Endodermal cell (in vitro differentiated cells): ENCODE measurements around the gene DPP3. TPM values are rescaled to one million over a fixed set of nuclear protein-coding genes. Genes with fewer than 3 reads are reported as not detected.
"Not testable (repeated sequence)": the region's sequence is repeated elsewhere in the genome, so short reads cannot be mapped to it uniquely, and the experiment has no call there.

ENCODE experiments used
- DNase-seq: peaks from one replicate; pipeline ENCODE4 v3.0.0-alpha.2; 2017
- H3K27ac ChIP-seq: 2 replicates; pipeline ENCODE4 v1.5.1; 2013; ENCODE audit warnings: mild to moderate bottlenecking, low read depth, low read length, moderate library complexity
- H3K27me3 ChIP-seq: 2 replicates; pipeline ENCODE4 v1.6.1; 2013; ENCODE audit warnings: mild to moderate bottlenecking, low read length, moderate library complexity; ENCODE audit not compliant: insufficient read depth, control insufficient read depth, poor library complexity, severe bottlenecking
- H3K36me3 ChIP-seq: 2 replicates; pipeline ENCODE4 v1.7.0; 2013; ENCODE audit warnings: mild to moderate bottlenecking, low read length, moderate library complexity; ENCODE audit not compliant: control insufficient read depth, insufficient read depth
- H3K4me1 ChIP-seq: one replicate; pipeline ENCODE4 v1.7.0; 2013; ENCODE audit warnings: low read length; ENCODE audit not compliant: control insufficient read depth, insufficient read depth
- H3K4me3 ChIP-seq: 2 replicates; pipeline ENCODE4 v1.5.1; 2013; ENCODE audit warnings: mild to moderate bottlenecking, low read length, moderate library complexity
- H3K9ac ChIP-seq: 2 replicates; pipeline ENCODE4 v1.6.1; 2013; ENCODE audit warnings: mild to moderate bottlenecking, low read length, moderate library complexity; ENCODE audit not compliant: poor library complexity, severe bottlenecking; ENCODE audit errors: extremely low read depth
- H3K9me3 ChIP-seq: 2 replicates; pipeline ENCODE4 v1.6.1; 2013; ENCODE audit warnings: mild to moderate bottlenecking, low read length, moderate library complexity; ENCODE audit not compliant: control insufficient read depth
- H3K27ac Mint-ChIP-seq: 2 replicates; pipeline ENCODE4 v1.8.0; 2020; ENCODE audit warnings: mixed read lengths
- H3K27me3 Mint-ChIP-seq: 2 replicates; pipeline ENCODE4 v1.8.0; 2021; ENCODE audit warnings: mild to moderate bottlenecking, mixed read lengths; ENCODE audit not compliant: insufficient read depth
- H3K36me3 Mint-ChIP-seq: 2 replicates; pipeline ENCODE4 v1.8.0; 2020; ENCODE audit warnings: low read depth, mixed read lengths
- H3K4me1 Mint-ChIP-seq: 2 replicates; pipeline ENCODE4 v1.8.0; 2020; ENCODE audit warnings: mixed read lengths
- H3K4me3 Mint-ChIP-seq: 2 replicates; pipeline ENCODE4 v1.8.0; 2020; ENCODE audit warnings: mild to moderate bottlenecking, moderate library complexity, mixed read lengths
- H3K9me3 Mint-ChIP-seq: 2 replicates; pipeline ENCODE4 v1.8.0; 2020; ENCODE audit warnings: mild to moderate bottlenecking, mixed read lengths
- WGBS, 2 experiments: methylation state at CpG; one replicate each; pipeline versions ENCODE4 v1.1.5 to v1.1.7; 2013; ENCODE audit warnings: missing lambda C conversion rate in 2 of 2, mixed read lengths in 1 of 2; ENCODE audit not compliant: insufficient coverage in 1 of 2, insufficient read length in 1 of 2; 5-methylcytosine and 5-hydroxymethylcytosine counted together
- long read RNA-seq, 4 experiments: library from polyadenylated mRNA in 2 of 4; library from RNA in 1 of 4; library from capped mRNA in 1 of 4; stranded (forward) in 3 of 4; unstranded in 1 of 4; transcript quantifications; one replicate each; pipeline ENCODE4 v2.0.0, GENCODE V29; 2020 to 2021; ENCODE audit warnings: inconsistent platforms in 1 of 4
- polyA plus RNA-seq, 2 experiments: library from polyadenylated mRNA; stranded (reverse); fragments of 50-300 nt; gene quantifications; one replicate each; pipeline ENCODE4 v1.2.3, GENCODE V29; 2013
- total RNA-seq, 2 donors: library from RNA; stranded (reverse); fragmentation: NEBNext Ultra II Directional in 1 of 2; extraction: Animal tissue kit (Norgen Biotek cat#: 25700) in 1 of 2; gene quantifications; 2 replicates in 1 of 2; 3 replicates in 1 of 2; pipeline ENCODE4 v1.2.1, GENCODE V29; 2021
- TF ChIP-seq, protein P1 (sequence below): fragments of 200-600 bp; sonication (generic); conservative IDR thresholded peaks from 2 replicates; pipeline ENCODE4 v1.5.0; 2021; ENCODE audit warnings: antibody characterized with exemption, mild to moderate bottlenecking

Gene DPP3, protein sequence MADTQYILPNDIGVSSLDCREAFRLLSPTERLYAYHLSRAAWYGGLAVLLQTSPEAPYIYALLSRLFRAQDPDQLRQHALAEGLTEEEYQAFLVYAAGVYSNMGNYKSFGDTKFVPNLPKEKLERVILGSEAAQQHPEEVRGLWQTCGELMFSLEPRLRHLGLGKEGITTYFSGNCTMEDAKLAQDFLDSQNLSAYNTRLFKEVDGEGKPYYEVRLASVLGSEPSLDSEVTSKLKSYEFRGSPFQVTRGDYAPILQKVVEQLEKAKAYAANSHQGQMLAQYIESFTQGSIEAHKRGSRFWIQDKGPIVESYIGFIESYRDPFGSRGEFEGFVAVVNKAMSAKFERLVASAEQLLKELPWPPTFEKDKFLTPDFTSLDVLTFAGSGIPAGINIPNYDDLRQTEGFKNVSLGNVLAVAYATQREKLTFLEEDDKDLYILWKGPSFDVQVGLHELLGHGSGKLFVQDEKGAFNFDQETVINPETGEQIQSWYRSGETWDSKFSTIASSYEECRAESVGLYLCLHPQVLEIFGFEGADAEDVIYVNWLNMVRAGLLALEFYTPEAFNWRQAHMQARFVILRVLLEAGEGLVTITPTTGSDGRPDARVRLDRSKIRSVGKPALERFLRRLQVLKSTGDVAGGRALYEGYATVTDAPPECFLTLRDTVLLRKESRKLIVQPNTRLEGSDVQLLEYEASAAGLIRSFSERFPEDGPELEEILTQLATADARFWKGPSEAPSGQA
- total RNA-seq = 10 to 100 TPM; 84.8 to 86.3 TPM
- 40.0 TPM for polyA plus RNA-seq (2013, experiment 1 of 2)
- polyA plus RNA-seq (2013, experiment 2 of 2) = 39.4 TPM
- long read RNA-seq, experiment 1, transcript DPP3-211 (18 exons, 3,078 nt) = major isoform, 9 of 41 reads
- long read RNA-seq, experiment 1, partial matches to known transcripts = 18 of 41 reads
- long read RNA-seq, experiment 1, other reads (novel, unspliced or antisense) = 10 of 41 reads
- long read RNA-seq, experiment 2, transcript DPP3-211 (18 exons, 3,078 nt) = major isoform, 54 of 143 reads
- long read RNA-seq, experiment 2, transcript DPP3-209 (18 exons, 2,974 nt) = minor isoform, 30 of 143 reads
- long read RNA-seq, experiment 2, partial matches to known transcripts = 30 of 143 reads
- long read RNA-seq, experiment 2, other reads (novel, unspliced or antisense) = 29 of 143 reads
- long read RNA-seq, experiment 3, transcript DPP3-209 (18 exons, 2,974 nt) = minor isoform, 294 of 798 reads
- long read RNA-seq, experiment 3, transcript DPP3-211 (18 exons, 3,078 nt) = major isoform, 328 of 798 reads
- long read RNA-seq, experiment 3, partial matches to known transcripts = 59 of 798 reads
- long read RNA-seq, experiment 3, other reads (novel, unspliced or antisense) = 114 of 798 reads
- long read RNA-seq, experiment 4, transcript DPP3-211 (18 exons, 3,078 nt) = major isoform, 15 of 98 reads
- long read RNA-seq, experiment 4, transcript DPP3-209 (18 exons, 2,974 nt) = minor isoform, 12 of 98 reads
- long read RNA-seq, experiment 4, partial matches to known transcripts = 64 of 98 reads
- long read RNA-seq, experiment 4, other reads (novel, unspliced or antisense) = 7 of 98 reads

DNA sequence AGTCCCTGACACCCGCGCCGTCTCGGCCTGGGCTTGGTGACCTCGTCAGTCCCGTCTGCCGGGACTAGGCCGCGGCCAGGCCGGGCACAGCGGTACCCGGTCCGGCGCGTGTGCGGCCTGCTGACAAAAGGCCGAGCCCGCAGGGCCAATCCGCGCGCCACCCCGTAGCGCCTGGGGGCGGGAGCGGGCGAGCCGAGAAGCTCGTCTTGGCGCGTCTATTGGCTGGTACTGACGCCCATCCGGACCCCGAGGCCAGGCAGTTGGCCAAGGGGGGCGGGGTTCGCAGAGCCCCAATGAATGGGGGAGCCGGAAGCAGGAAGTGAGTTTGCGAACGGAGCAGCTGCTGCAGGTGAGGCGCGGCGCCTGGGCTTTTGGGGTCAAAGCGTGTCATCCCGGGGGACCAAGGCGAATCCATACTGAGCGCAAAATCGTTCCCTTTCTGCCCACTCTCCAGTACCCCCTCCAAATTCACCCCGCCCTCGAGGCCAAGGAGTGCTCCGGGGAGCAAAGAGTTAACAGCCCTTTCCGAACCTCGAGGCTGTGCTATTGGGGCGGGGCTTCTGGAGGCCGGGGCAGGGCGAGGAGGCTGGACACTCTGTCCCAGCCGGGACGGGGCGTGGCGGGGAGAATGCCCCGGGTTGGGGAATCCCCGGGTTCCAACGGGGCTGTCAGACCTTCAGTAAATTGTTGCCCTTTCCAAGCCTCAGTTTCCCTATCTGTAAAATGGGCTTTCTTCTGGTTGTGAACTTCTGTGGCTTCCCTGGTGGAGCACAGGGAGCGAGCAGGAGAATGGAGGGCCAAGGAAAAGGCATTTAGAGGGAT is at the start of gene DPP3:
TSS of gene DPP3 (plus strand) at position 318 of the 822 bp plus-strand sequence. CDS start 1,767 bp downstream, outside the sequence.
- Mint-ChIP-seq H3K4me3 (peak within 1 kb of the TSS; percentile 89), H3K4me1 (no peaks in the 10 kb centered on the region), H3K27me3 (no peaks in the 10 kb centered on the region), H3K36me3 (peaks cover 21% of the 10 kb centered on the region), H3K27ac (peak within 1 kb of the TSS; percentile 96), H3K9me3 (no peaks in the 10 kb centered on the region)
- H3K4me3 ChIP-seq = peak within 1 kb of the TSS; percentile 88
- H3K4me1 ChIP-seq = no peaks in the 10 kb centered on the region
- H3K27me3 ChIP-seq = no peaks in the 10 kb centered on the region
- peak; percentile 99 for DNase-seq
- H3K27ac ChIP-seq = peak within 1 kb of the TSS; percentile 92
- peaks cover 23% of the 10 kb centered on the region for H3K36me3 ChIP-seq
- no peaks in the 10 kb centered on the region for H3K9me3 ChIP-seq
- peak within 1 kb of the TSS; percentile 88 for H3K9ac ChIP-seq
- 1 to 2% methylated on average over 23 to 62 of the region's 62 CpGs for WGBS, 2 experiments
- TF ChIP-seq, protein P1, sequence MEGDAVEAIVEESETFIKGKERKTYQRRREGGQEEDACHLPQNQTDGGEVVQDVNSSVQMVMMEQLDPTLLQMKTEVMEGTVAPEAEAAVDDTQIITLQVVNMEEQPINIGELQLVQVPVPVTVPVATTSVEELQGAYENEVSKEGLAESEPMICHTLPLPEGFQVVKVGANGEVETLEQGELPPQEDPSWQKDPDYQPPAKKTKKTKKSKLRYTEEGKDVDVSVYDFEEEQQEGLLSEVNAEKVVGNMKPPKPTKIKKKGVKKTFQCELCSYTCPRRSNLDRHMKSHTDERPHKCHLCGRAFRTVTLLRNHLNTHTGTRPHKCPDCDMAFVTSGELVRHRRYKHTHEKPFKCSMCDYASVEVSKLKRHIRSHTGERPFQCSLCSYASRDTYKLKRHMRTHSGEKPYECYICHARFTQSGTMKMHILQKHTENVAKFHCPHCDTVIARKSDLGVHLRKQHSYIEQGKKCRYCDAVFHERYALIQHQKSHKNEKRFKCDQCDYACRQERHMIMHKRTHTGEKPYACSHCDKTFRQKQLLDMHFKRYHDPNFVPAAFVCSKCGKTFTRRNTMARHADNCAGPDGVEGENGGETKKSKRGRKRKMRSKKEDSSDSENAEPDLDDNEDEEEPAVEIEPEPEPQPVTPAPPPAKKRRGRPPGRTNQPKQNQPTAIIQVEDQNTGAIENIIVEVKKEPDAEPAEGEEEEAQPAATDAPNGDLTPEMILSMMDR = no peak

DNA sequence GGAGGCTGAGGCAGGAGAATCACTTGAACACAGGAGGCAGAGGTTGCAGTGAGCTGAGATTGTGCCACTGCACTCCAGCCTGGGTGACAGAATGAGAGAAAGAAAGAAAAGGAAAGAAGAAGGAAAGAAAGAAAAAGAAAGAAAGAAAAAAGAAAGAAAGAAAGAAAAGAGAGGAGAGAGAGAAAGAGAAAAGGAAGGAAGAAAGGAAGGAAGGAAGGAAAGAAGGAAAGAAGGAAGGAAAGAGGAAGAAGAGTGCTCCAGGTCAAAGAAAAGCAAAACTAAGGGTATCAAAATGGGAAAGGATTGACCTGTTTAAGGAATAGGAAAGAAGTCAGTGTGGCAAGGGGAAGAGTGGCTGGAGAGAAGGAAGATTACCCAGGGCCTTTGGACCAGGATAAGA is 48.9 kb upstream of the DPP3 start:
- not testable (repeated sequence) for H3K4me3 ChIP-seq, H3K4me1 ChIP-seq, H3K4me1 Mint-ChIP-seq, H3K9me3 Mint-ChIP-seq, H3K9me3 ChIP-seq, H3K4me3 Mint-ChIP-seq, H3K27ac Mint-ChIP-seq, H3K27me3 ChIP-seq, H3K27me3 Mint-ChIP-seq, H3K27ac ChIP-seq, DNase-seq, H3K9ac ChIP-seq
- H3K36me3 ChIP-seq = peaks cover 23% of the 10 kb centered on the region
- H3K36me3 Mint-ChIP-seq = peaks cover 24% of the 10 kb centered on the region

DNA sequence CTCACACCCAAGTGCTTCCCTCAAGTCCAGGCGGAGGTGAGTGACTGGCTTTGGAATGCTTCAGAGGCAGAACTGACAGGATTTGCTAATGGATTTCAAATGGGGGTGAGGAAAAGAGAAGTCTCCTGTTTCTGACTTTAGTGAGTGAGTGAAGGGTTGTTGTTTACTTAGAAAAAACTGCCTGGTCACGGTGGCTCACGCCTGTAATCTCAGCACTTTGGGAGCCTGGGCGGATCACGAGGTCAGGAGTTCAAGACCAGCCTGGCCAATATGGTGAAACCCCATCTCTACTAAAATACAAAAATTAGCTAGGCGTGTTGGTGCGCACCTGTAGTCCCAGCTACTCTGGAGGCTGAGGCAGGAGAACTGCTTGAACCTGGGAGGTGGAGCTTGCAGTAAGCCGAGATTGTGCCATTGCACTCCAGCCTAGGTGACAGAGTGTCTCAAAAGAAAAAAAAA is 48.3 kb upstream of the DPP3 start:
- H3K36me3 ChIP-seq = peaks cover 29% of the 10 kb centered on the region
- H3K4me3 ChIP-seq, H3K27ac ChIP-seq, H3K27me3 ChIP-seq, H3K9me3 Mint-ChIP-seq, H3K9me3 ChIP-seq, H3K4me1 Mint-ChIP-seq, H3K4me1 ChIP-seq, H3K27ac Mint-ChIP-seq, DNase-seq, H3K9ac ChIP-seq, H3K4me3 Mint-ChIP-seq, H3K27me3 Mint-ChIP-seq: not testable (repeated sequence)
- WGBS, 2 experiments = 82 to 86% methylated on average over 5 to 8 of the region's 8 CpGs
- H3K36me3 Mint-ChIP-seq = peaks cover 30% of the 10 kb centered on the region
